Fibroblast of the aortic adventitia (primary cell): ENCODE measurements around the gene P3R3URF. TPM values are rescaled to one million over a fixed set of nuclear protein-coding genes. Genes with fewer than 3 reads are reported as not detected.

ENCODE experiments used
- DNase-seq: peaks from one replicate; pipeline ENCODE4 v3.0.0-alpha.2; 2010; ENCODE audit warnings: low read depth
- H3K4me3 ChIP-seq: 2 replicates; pipeline ENCODE4 v1.5.1; 2011; ENCODE audit warnings: low read depth, mild to moderate bottlenecking, control low read depth, low read length, moderate library complexity
- total RNA-seq: library from RNA; depleted of rRNA; stranded (reverse); fragments of >200 nt; gene quantifications from 2 replicates; pipeline ENCODE4 v1.2.3, GENCODE V29; 2012; ENCODE audit warnings: low replicate concordance
- TF ChIP-seq, protein P1 (sequence below): IDR thresholded peaks from 2 replicates; pipeline ENCODE4 v1.5.1; 2011; ENCODE audit warnings: mild to moderate bottlenecking, low read length, control low read depth, inconsistent platforms; ENCODE audit not compliant: insufficient read depth

The P3R3URF gene
- total RNA-seq, 1 donor = not detected

DNA sequence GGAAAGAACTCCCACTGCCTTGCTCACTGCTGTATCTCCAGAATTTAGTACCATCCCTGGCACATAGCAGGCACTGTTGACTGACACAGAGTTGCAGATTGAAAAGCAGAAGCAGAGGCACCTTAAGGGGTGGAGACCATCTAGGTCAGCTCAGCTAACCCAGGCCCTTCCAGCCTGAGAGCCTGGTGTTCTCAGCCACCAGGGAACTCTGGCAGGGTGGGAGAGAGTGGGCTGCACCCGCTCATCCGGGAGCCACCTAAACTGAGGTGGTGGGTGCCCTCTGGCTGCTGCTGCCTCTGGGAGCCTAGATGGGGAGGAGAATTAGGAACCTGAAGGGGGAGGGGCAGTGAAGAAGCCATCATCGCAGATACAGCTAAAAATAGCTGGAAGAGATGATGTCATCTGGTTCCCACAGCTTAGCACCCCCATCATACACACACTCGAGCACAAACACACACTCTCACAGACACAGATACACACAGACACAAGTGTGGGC, 2.9 kb downstream of the P3R3URF start:
- DNase-seq = no peak
- TF ChIP-seq, protein P1, sequence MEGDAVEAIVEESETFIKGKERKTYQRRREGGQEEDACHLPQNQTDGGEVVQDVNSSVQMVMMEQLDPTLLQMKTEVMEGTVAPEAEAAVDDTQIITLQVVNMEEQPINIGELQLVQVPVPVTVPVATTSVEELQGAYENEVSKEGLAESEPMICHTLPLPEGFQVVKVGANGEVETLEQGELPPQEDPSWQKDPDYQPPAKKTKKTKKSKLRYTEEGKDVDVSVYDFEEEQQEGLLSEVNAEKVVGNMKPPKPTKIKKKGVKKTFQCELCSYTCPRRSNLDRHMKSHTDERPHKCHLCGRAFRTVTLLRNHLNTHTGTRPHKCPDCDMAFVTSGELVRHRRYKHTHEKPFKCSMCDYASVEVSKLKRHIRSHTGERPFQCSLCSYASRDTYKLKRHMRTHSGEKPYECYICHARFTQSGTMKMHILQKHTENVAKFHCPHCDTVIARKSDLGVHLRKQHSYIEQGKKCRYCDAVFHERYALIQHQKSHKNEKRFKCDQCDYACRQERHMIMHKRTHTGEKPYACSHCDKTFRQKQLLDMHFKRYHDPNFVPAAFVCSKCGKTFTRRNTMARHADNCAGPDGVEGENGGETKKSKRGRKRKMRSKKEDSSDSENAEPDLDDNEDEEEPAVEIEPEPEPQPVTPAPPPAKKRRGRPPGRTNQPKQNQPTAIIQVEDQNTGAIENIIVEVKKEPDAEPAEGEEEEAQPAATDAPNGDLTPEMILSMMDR = no peak
- no peak overlapping the region for H3K4me3 ChIP-seq

DNA sequence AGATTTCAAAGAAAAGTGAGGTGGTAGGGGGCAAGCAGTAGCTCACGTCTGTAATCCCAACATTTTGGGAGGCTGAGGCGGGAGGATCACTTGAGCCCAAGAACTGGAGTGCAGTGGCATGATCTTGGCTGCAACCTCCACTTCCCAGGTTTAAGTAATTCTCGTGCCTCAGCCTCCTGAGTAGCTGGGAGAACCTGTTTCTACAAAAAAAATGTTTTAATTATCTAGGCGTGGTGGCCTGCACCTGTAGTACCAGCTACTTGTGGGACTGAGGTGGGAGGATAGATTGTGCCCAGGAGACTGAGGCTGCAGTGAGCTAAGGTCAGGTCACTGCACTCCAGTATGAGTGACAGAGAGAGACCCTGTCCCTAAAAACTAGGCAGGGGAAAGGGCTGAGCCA, 4.0 kb downstream of the P3R3URF start:
- DNase-seq = no peak
- no peak overlapping the region for H3K4me3 ChIP-seq
- TF ChIP-seq, protein P1 = no peak

DNA sequence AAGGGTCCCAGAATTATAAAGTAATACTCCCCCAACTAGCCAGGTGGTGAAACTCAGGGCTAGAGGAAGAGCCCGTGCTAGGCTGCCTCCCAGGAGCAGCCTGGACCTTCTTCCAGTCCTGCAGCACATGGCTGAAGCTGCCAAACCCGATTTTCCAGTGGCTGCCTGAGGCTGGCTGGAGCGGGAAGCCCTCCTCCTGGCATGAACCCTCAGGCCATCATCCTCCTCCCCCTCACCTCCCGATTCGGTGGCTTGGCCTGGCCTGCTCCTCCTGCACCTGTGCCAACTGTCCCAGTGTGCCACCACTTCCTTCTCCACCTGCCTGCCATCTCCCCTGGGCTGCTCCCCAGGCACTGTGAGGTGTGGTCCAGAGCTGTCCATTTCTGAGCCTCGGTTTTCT, 4.4 kb downstream of the P3R3URF start:
- H3K4me3 ChIP-seq = no peak overlapping the region
- DNase-seq = no peak
- TF ChIP-seq, protein P1 = no peak

DNA sequence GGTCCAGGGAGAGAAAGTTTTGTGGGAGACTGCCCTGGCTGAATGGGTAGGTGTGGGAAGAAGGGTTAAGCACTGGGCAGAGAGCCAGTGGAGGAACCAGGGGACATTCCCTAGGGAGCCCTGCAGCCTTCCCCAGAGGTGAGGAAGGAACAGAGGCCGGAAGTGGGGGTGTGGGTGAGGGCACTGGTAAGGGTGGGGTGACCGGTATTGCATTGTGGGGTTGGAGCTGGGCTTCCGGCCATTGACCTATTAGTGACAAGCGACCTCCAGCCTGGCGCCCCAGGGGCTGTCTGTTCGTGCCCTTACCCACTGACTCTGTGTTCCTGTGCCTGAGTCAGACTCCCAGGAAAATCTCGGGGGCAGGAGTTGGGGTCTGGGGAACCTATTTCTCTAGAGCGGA, 4.9 kb downstream of the P3R3URF start:
- H3K4me3 ChIP-seq = no peak overlapping the region
- TF ChIP-seq, protein P1 = no peak
- DNase-seq = no peak

DNA sequence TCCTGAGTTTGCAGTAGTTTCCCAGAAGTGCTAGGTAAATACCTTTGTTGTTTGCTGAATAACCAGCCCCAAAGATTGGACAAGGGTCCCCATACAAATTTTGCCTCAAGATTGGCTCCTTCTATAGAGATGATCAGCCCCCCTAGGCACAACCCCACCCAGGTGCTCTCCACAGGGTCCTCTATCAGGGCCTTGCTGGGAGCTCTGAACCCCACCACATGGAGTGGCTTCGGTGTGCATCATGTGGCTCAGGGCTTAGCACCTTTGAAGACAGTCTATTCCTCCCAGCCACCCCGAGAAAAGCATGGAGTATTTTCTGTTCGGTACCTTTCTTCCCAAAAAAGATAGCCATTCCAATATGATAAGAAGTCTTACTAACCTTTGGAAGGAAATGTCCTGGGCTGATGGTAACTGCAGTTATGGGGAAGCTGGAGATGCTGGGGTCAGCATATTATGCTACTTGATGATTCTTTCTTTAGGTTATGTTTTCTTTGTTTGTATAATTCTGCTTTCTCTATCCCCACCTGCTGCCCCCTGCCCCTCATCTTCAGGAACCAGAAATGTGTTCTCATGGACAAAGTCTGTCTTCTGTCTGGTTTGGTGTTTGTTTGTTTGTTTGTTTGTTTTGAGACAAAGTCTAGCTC, 6.4 kb downstream of the P3R3URF start:
- no peak for DNase-seq
- H3K4me3 ChIP-seq = no peak overlapping the region
- TF ChIP-seq, protein P1 = no peak

DNA sequence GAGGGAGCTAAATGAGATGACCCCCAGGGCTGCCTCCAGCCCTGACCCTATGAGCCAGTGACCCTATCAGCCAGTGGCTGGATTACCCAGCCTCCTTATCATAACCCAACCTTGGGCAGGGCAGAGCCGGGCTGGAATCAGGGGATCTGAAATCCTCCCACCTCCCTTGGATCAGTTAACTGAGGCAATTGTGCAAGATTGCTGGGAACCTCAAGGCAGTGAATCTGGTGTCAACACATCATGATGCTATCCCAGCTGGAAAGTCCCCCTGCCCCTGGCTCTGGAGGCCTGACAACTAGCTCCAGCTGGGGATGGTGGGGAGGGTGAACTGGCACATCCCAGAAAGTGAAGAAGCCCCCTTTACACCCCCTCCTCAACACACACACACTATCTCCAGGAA, 7.8 kb downstream of the P3R3URF start:
- TF ChIP-seq, protein P1 = no peak
- H3K4me3 ChIP-seq = no peak overlapping the region
- DNase-seq = no peak
